ENCODE data around the gene NUDT3.

NUDT3 gene

DNA sequence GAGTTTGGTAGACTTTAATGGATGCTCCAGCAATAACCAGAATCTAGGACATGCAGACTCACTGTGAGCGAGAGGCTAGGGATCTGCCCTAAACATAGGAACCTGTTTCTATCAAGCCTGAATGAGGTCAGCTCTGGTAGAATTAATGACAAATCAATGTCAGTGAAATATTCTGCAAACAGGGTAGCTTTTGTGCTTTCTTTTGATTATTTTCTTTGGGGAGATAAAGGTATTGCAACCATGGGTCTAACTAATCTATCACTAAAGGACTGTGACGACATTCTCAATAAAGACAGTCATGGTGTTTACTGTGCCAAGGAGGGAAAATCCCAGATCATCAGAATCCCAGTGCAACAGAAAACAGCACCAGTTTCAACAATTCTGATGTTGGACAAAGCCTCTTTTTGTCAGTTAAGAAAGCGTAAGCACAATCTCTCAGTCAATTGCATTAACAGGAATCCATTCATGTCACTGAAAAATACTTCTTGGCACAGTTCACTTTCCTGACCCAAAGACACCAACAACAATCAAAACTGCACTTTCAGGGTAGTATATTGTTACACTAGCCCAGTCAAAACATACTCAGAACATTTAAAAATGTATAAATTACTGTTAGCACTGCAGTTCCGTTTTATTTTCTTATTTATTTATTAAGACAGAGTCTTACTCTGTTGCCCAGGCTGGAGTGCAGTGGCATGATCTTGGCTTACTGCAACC, 106.9 kb downstream of the NUDT3 start:
- Histone ChIP-seq H3K9me3 (replicated peaks in 1 of 11) (no peaks in the 10 kb centered on the region), H3K4me3 (peak overlapping the region in 6 of 10 experiments; percentile 8 to 23 (median 18); a peak in 9 of 20 replicates), H3K4me2 (peak overlapping the region; percentile 52 to 97 (median 88)), H4K20me1 (no peaks in the 10 kb centered on the region), H3K4me1 (peaks cover 79 to 100% (median 97%) of the 10 kb centered on the region in 10 experiments), H3K27me3 (no peaks in the 10 kb centered on the region), H3K36me3 (peaks cover 17 to 70% (median 52%) of the 10 kb centered on the region in 11 experiments; a peak in 21 of 22 replicates), H3K27ac (peak overlapping the region; percentile 87 to 97 (median 94)), H3K9ac (peak overlapping the region; percentile 69 to 82 (median 77))
- no peak for TF ChIP-seq Cebpa-rat (IDR thresholded peaks at IDR 0.05)

DNA sequence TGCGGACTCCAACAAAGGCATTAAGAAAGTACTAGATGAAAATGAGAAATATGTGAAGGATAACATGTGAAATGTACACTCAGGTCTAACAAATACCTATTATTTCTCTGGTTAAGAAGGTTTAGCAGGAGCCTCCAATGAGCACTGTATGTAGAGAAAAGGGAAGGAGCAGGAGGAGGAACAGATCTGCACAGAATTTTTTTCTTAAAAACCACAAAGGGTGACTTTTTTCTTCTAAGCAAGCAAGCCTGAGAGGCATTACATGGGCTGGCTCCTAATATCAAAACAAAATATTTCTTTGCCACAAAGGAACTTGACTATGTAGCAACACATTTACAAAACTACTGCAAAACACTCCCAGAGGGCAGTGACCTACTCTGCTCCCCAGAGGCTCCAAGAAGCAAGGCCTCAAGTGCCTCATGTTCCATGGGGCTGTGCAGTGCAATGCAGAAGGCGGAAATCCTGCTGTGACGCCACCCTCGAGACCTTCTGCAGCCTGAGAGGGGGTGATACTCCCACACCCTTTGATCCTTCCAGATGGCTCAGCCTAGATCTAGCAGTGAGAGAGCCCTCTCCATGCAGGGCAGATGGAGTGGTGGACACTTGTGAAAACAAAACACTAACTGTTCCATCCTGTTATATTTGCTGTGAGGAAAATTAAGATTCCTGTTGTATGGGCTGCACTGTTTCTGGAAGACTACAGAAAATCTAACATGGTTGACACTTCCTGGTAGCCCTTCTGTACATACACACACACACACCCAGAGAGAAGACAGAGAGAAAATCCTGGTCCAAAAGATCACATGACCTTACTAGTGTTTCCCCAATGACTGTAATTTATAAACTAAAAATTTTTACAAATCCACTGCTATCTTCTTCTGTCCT, 107.7 kb downstream of the NUDT3 start:
- H3K27ac ChIP-seq: peak overlapping the region; percentile 87 to 97 (median 94)
- TF ChIP-seq Cebpa-rat (IDR thresholded peaks at IDR 0.05): peak; percentile 89 to 100 (median 100)
- H3K9ac ChIP-seq: peak overlapping the region; percentile 69 to 82 (median 78)
- H3K4me2 ChIP-seq: peak overlapping the region; percentile 81 to 97 (median 90)
- H3K9me3 ChIP-seq (replicated peaks in 1 of 11): peaks cover 0 to 4% (median 0%) of the 10 kb centered on the region in 11 experiments; a peak in 1 of 22 replicates
- H3K4me3 ChIP-seq: peak overlapping the region in 7 of 10 experiments; percentile 8 to 24 (median 20); a peak in 10 of 20 replicates
- H3K27me3 ChIP-seq: no peaks in the 10 kb centered on the region
- peaks cover 71 to 100% (median 97%) of the 10 kb centered on the region in 10 experiments for H3K4me1 ChIP-seq
- H3K36me3 ChIP-seq: peaks cover 21 to 78% (median 57%) of the 10 kb centered on the region in 11 experiments
- no peaks in the 10 kb centered on the region for H4K20me1 ChIP-seq

GRCh38 chr6:34281702-34282334, 110.7 kb downstream of the NUDT3 start:
- TF ChIP-seq Cebpa-rat (IDR thresholded peaks at IDR 0.05): no peak
- Histone ChIP-seq H4K20me1 (no peaks in the 10 kb centered on the region), H3K4me1 (peaks cover 45 to 97% (median 79%) of the 10 kb centered on the region in 10 experiments), H3K27ac (peak overlapping the region in 8 of 11 experiments; percentile 90 to 97 (median 94); a peak in 17 of 22 replicates), H3K9me3 (replicated peaks in 1 of 11) (peaks cover 0 to 4% (median 0%) of the 10 kb centered on the region in 11 experiments; a peak in 1 of 22 replicates), H3K9ac (peak overlapping the region in 2 of 11 experiments; percentile 23 to 80; a peak in 1 of 22 replicates), H3K4me2 (peak overlapping the region in 9 of 11 experiments; percentile 81 to 97 (median 90); a peak in 17 of 22 replicates), H3K4me3 (no peak overlapping the region), H3K27me3 (no peaks in the 10 kb centered on the region), H3K36me3 (peaks cover 33 to 78% (median 61%) of the 10 kb centered on the region in 11 experiments)

DNA sequence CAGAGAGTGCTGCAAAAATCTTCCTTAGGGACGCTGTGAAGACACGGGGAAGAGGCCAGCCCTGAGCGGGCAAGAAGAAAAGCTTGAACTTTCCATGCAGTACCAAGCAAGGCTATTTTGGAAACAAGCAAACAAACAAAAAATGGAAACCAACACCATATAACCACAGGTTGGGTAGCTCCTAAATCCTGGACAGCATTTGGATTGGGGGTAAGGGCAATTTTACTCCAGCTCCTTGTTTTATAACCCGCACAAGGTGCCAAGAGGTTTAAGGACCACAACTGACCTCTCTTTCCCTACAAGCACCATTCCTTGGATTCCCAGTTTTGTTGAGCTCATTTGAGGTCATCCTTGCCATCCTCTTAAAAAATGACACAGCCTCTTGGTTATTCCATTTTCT, 112.3 kb downstream of the NUDT3 start:
- Histone ChIP-seq H3K9ac (no peak overlapping the region), H3K27ac (peak overlapping the region in 8 of 11 experiments; percentile 6 to 96 (median 52); a peak in 12 of 22 replicates), H3K4me3 (no peak overlapping the region), H3K4me2 (peak overlapping the region in 8 of 11 experiments; percentile 34 to 97 (median 66); a peak in 15 of 22 replicates), H3K9me3 (replicated peaks in 1 of 11) (peaks cover 0 to 4% (median 0%) of the 10 kb centered on the region in 11 experiments; a peak in 1 of 22 replicates), H3K36me3 (peaks cover 33 to 65% (median 55%) of the 10 kb centered on the region in 11 experiments), H4K20me1 (no peaks in the 10 kb centered on the region), H3K27me3 (no peaks in the 10 kb centered on the region), H3K4me1 (peaks cover 30 to 85% (median 66%) of the 10 kb centered on the region in 10 experiments)
- TF ChIP-seq Cebpa-rat (IDR thresholded peaks at IDR 0.05): no peak

DNA sequence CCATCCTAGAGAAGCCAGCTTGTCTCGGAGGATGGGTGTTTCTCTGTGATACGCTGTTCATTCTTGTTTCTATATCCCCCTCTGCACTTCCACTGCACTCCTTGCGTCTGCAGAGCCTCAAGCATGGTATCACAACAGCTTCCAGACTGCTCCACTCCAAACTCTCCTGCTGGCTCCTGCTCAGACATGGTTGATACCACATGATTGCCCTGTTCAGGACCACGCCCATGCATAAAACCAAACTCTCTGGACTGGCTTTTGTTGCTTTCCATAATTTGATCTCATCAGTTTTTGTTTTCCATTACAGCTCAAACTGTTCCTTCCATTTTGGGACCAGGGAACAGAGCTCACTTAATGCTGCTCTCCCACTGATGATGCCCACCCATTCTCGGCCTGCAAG, 113.6 kb downstream of the NUDT3 start:
- H3K4me3 ChIP-seq: no peak overlapping the region
- H3K4me2 ChIP-seq: peak overlapping the region in 7 of 11 experiments; percentile 25 to 97 (median 67); a peak in 12 of 22 replicates
- no peaks in the 10 kb centered on the region for H4K20me1 ChIP-seq
- peak overlapping the region in 6 of 11 experiments; percentile 6 to 96 (median 52); a peak in 9 of 22 replicates for H3K27ac ChIP-seq
- H3K4me1 ChIP-seq: peaks cover 20 to 85% (median 60%) of the 10 kb centered on the region in 10 experiments
- TF ChIP-seq Cebpa-rat (IDR thresholded peaks at IDR 0.05): no peak
- H3K27me3 ChIP-seq: no peaks in the 10 kb centered on the region
- H3K9ac ChIP-seq: no peak overlapping the region
- H3K9me3 ChIP-seq (replicated peaks in 1 of 11): peaks cover 0 to 4% (median 0%) of the 10 kb centered on the region in 11 experiments; a peak in 2 of 22 replicates
- peaks cover 33 to 64% (median 54%) of the 10 kb centered on the region in 11 experiments for H3K36me3 ChIP-seq

GRCh38 chr6:34277763-34278112, 114.7 kb downstream of the NUDT3 start:
- peaks cover 0 to 4% (median 0%) of the 10 kb centered on the region in 11 experiments; a peak in 2 of 22 replicates for H3K9me3 ChIP-seq (replicated peaks in 1 of 11)
- peaks cover 33 to 53% (median 47%) of the 10 kb centered on the region in 11 experiments for H3K36me3 ChIP-seq
- no peak for TF ChIP-seq Cebpa-rat (IDR thresholded peaks at IDR 0.05)
- H3K27ac ChIP-seq: 0 out of 22 replicates have a peak overlapping the region, but pooled peaks of 1 of the 11 experiments have one; percentile 12
- H3K9ac ChIP-seq: no peak overlapping the region
- no peak overlapping the region for H3K4me3 ChIP-seq
- peak overlapping the region in 2 of 11 experiments; percentile 1 to 67; a peak in 1 of 22 replicates for H3K4me2 ChIP-seq
- no peaks in the 10 kb centered on the region for H3K27me3 ChIP-seq
- no peaks in the 10 kb centered on the region for H4K20me1 ChIP-seq
- peaks cover 20 to 85% (median 60%) of the 10 kb centered on the region in 10 experiments for H3K4me1 ChIP-seq

DNA sequence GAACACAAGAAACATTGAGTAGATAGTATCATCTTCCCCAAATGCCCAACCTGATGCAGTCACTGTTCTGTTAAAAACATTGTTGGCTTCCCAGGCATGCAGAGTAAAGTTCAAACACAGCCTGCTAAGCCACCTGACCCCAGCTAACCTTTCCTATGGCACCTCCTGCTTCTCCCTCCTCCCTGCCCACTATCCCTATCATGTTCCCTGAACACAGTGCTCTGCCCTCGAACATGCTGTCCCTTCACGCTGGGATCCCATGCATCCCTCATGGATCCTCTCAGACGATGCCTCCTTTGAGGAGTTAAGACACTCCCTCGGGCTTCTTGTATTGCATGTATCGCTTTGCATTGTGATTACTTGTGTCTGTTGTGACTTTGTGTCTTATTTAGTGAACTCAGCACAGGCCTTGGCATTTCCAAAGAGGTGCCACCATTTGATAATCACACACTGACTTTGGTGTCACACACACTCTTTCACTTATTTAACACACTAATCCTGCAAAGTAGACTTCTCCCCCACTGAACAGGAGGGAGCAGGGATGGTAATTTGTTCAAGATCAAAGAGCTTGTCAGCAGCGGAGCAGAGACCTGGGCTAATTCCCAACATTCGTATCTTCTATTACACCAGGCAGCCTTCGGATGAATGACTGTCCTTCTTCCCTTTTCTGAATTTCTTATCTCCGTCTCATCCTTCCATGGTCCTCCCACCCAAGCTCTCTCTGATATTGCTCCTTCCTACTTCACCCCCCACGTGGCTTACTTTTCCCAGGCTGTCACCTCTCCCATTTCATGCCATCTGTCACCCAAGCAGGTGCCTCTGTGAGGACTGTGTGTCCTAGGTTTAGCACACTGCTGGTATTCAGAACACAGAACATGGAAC, 115.3 kb downstream of the NUDT3 start:
- Histone ChIP-seq H3K9ac (peak overlapping the region in 1 of 11 experiments; percentile 9; a peak in 1 of 22 replicates), H3K27me3 (no peaks in the 10 kb centered on the region), H3K4me3 (no peak overlapping the region), H3K4me1 (peaks cover 20 to 85% (median 60%) of the 10 kb centered on the region in 10 experiments), H3K9me3 (replicated peaks in 1 of 11) (peaks cover 0 to 4% (median 0%) of the 10 kb centered on the region in 11 experiments; a peak in 2 of 22 replicates), H3K36me3 (peaks cover 33 to 46% (median 41%) of the 10 kb centered on the region in 11 experiments), H3K4me2 (0 out of 22 replicates have a peak overlapping the region, but pooled peaks of 1 of the 11 experiments have one; percentile 67), H4K20me1 (no peaks in the 10 kb centered on the region), H3K27ac (peak overlapping the region in 6 of 11 experiments; percentile 1 to 28 (median 14); a peak in 5 of 22 replicates)
- no peak for TF ChIP-seq Cebpa-rat (IDR thresholded peaks at IDR 0.05)
